ENCODE data around the gene ROCK1. TPM values are rescaled to one million over a fixed set of nuclear protein-coding genes. Genes with fewer than 3 reads are reported as not detected.

ROCK1 gene
- total and polyA plus RNA-seq, 3 donors from 2014 or later, result 9.6 to 46.3 (median 43.1) TPM

DNA sequence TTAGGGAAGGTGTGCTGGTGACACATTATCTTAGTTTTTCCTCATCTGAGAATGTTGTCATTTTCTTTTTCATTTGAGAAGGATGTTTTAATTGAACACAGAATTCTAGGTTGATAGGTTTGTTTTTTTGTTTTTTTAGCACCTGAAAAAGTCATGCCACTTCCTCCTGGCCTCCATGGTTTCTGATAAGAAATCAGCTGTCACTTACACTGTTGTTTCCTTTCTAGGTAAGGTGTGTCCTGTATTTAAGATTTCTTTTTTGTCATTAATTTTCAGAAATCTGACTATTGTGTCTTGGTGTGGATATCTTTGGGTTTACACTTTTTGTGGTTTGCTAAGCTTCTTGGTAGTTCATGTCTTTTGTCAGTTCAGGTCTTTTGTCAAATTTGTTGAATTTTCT lies 99.3 kb downstream of the ROCK1 start:
- no peak for DNase-seq
- no peak overlapping the region for H3K27ac ChIP-seq
- H3K27me3 ChIP-seq, result no peaks in the 10 kb centered on the region
- H3K9me3 ChIP-seq, result no peaks in the 10 kb centered on the region
- no peak for TF ChIP-seq POLR2A (IDR thresholded peaks at IDR 0.05)
- TF ChIP-seq CTCF (IDR thresholded peaks at IDR 0.05), result no peak
- no peaks in the 10 kb centered on the region for H3K4me1 ChIP-seq
- intact Hi-C loops (cut with DNase I; ENCODE audit: low total_unique reads), result no loop called here
- H3K4me3 ChIP-seq, result no peak overlapping the region
- no peaks in the 10 kb centered on the region for H3K36me3 ChIP-seq (ENCODE audit: low read depth, missing control alignments)

- Histone ChIP-seq H3K36me3 (ENCODE audit: low read depth, missing control alignments) (no peaks in the 10 kb centered on the region), H3K9me3 (no peaks in the 10 kb centered on the region), H3K4me1 (peaks cover 11% of the 10 kb centered on the region), H3K27me3 (no peaks in the 10 kb centered on the region), H3K27ac (peak overlapping the region; percentile 59 to 81), H3K4me3 (no peak overlapping the region)
- intact Hi-C loops (cut with DNase I; ENCODE audit: low total_unique reads), result no loop called here
- TF ChIP-seq POLR2A (IDR thresholded peaks at IDR 0.05), result no peak
- no peak for DNase-seq
Measured at GRCh38 chr18:21004726-21005125, 106.9 kb downstream of the ROCK1 start.

DNA sequence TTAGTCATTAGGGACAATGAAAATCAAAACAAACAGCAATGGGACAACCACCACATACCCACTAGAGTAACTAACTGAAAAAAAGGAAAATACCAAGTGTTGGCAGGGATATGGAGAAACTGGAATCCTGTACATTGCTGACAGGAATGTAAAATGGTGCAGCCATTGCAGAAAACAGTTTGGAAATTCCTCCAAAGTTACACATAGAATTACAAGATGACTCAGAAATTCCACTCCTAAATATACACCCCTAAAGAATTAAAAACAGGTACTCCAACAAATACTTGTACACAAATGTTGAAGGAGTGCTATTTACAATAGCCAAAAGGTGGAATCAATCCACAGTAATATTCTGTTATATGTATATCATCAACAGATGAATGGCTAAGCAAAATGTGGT lies 110.9 kb downstream of the ROCK1 start:
- no peak for TF ChIP-seq CTCF (IDR thresholded peaks at IDR 0.05)
- TF ChIP-seq POLR2A (IDR thresholded peaks at IDR 0.05), result no peak
- Histone ChIP-seq H3K4me3 (no peak overlapping the region), H3K4me1 (peaks cover 11% of the 10 kb centered on the region), H3K27ac (no peak overlapping the region), H3K27me3 (no peaks in the 10 kb centered on the region), H3K9me3 (no peaks in the 10 kb centered on the region), H3K36me3 (ENCODE audit: low read depth, missing control alignments) (no peaks in the 10 kb centered on the region)
- DNase-seq, result no peak
- intact Hi-C loops (cut with DNase I; ENCODE audit: low total_unique reads), result no loop called here

GRCh38 chr18:20997371-20997770 lies 114.2 kb downstream of the ROCK1 start:
- Histone ChIP-seq H3K9me3 (no peaks in the 10 kb centered on the region), H3K4me1 (no peaks in the 10 kb centered on the region), H3K4me3 (no peak overlapping the region), H3K36me3 (ENCODE audit: low read depth, missing control alignments) (no peaks in the 10 kb centered on the region), H3K27ac (no peak overlapping the region), H3K27me3 (no peaks in the 10 kb centered on the region)
- intact Hi-C loops (cut with DNase I; ENCODE audit: low total_unique reads), result no loop called here
- DNase-seq, result no peak
- no peak for TF ChIP-seq CTCF (IDR thresholded peaks at IDR 0.05)
- no peak for TF ChIP-seq POLR2A (IDR thresholded peaks at IDR 0.05)

DNA sequence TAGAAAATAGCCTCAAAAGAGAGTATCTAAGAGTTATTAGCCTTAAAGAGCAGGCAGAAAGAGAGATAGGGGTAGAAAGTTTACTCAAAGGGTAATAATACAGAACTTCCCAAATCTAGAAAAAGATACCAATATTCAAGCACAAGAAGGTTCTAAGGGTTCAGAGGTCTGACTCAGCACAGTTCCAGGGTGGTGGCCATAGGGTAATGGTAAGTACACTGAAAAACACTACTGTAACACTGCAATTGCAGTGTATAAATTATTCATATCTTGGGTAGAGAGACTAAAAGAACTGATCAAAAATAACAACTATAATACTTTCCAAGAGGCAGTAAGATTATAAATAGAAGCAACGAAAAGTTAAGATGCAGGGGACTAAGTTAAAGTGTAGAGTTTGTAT lies 115.2 kb downstream of the ROCK1 start:
- 82 to 85% methylated on average over 1 of the region's 1 CpG for WGBS, 2 donors
- DNase-seq, result no peak
- H3K36me3 ChIP-seq (ENCODE audit: low read depth, missing control alignments), result no peaks in the 10 kb centered on the region
- H3K4me1 ChIP-seq, result no peaks in the 10 kb centered on the region
- intact Hi-C loops (cut with DNase I; ENCODE audit: low total_unique reads), result no loop called here
- no peaks in the 10 kb centered on the region for H3K27me3 ChIP-seq
- H3K9me3 ChIP-seq, result no peaks in the 10 kb centered on the region
- H3K27ac ChIP-seq, result no peak overlapping the region
- H3K4me3 ChIP-seq, result no peak overlapping the region
- TF ChIP-seq POLR2A (IDR thresholded peaks at IDR 0.05) (no peak), CTCF (IDR thresholded peaks at IDR 0.05) (no peak)
